Measurements from ENCODE around the gene DLG2. TPM values are rescaled to one million over a fixed set of nuclear protein-coding genes. Genes with fewer than 3 reads are reported as not detected.

The DLG2 gene
- total and polyA plus RNA-seq, 9 of the 15 experiments (the other 6 are each of a cell fraction or from before 2014, with no cell fraction given) = 0.52 to 1.6 (median 0.95) TPM

DNA sequence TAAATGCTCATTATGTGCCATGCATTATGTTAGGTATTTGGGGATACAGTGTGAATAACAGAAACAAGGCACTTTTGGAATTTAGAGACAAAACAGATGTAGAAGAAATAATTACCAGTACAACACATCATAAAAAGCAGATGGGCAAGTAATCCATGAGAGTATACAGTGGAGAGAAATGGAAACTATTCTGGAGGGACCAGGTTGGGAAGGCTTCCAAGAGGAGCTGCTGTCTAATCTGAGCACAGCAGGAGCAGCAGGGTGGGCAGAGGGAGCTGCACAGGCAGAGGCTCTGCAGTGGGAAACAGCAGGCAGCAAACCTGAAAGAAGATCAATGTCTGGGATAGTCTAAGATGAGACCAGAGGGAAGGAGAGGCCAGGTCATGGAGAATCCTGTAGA is 2072.3 kb downstream of the DLG2 start:
- no peaks in the 10 kb centered on the region for H4K20me1 ChIP-seq (replicated peaks; ENCODE audit: control insufficient read depth, insufficient read depth, low read length)
- intact Hi-C loops (cut with micrococcal nuclease) (no loop called here), in situ Hi-C loops (cut with MboI) (no loop called here)
- H3K4me1 ChIP-seq (replicated peaks in 1 of 2; ENCODE audit: control insufficient read depth in 2 of 2, insufficient read depth in 2 of 2, low read length in 2 of 2) = no peaks in the 10 kb centered on the region
- ChIA-PET POLR2A (no interaction called here), CTCF (ENCODE audit: low intra/inter-chr PET ratio) (no interaction called here)
- no peaks in the 10 kb centered on the region for H3K9me3 ChIP-seq (replicated peaks; ENCODE audit: control insufficient read depth, insufficient read depth, low read depth, low read length)
- H3K79me2 ChIP-seq (ENCODE audit: control insufficient read depth, insufficient read depth, low read length) = no peaks in the 10 kb centered on the region
- H3K4me2 ChIP-seq (ENCODE audit: insufficient read depth, low read length) = no peak overlapping the region
- H3K4me3 ChIP-seq = no peak overlapping the region
- TF ChIP-seq ZNF146 (CRISPR knock-in tag; IDR thresholded peaks at IDR 0.05; ENCODE audit: unreplicated experiment) = no peak
- TF ChIP-seq FOXJ3 (CRISPR knock-in tag; IDR thresholded peaks at IDR 0.05) = no peak
- no peak for TF ChIP-seq ZNF232 (CRISPR knock-in tag; IDR thresholded peaks at IDR 0.05)
- TF ChIP-seq TBP (optimal IDR thresholded peaks at IDR 0.05; ENCODE audit: low read depth, low read length) = no peak
- FAIRE-seq (no peak), ATAC-seq (no peak), DNase-seq (ENCODE audit: extremely low read depth in 1 of 4, low spot score in 3 of 4) (no peak)
- no TSS peak for BruUV-seq (replicated peaks)
- no peaks in the 10 kb centered on the region for H3K36me3 ChIP-seq (ENCODE audit: control insufficient read depth, insufficient read depth, low read length)
- H3K27ac ChIP-seq (ENCODE audit: extremely low read depth, low read depth, low read length) = no peak overlapping the region
- no peaks in the 10 kb centered on the region for H3K9me1 ChIP-seq (ENCODE audit: control insufficient read depth, insufficient read depth, low read length)
- H3K9ac ChIP-seq (ENCODE audit: insufficient read depth in 1 of 2, low read depth in 2 of 2, low read length in 2 of 2) = no peak overlapping the region
- H3K27me3 ChIP-seq (ENCODE audit: control insufficient read depth in 2 of 2, insufficient read depth in 2 of 2, low read length in 2 of 2) = no peaks in the 10 kb centered on the region
- H2AFZ ChIP-seq (ENCODE audit: low read depth, low read length) = no peak overlapping the region

DNA sequence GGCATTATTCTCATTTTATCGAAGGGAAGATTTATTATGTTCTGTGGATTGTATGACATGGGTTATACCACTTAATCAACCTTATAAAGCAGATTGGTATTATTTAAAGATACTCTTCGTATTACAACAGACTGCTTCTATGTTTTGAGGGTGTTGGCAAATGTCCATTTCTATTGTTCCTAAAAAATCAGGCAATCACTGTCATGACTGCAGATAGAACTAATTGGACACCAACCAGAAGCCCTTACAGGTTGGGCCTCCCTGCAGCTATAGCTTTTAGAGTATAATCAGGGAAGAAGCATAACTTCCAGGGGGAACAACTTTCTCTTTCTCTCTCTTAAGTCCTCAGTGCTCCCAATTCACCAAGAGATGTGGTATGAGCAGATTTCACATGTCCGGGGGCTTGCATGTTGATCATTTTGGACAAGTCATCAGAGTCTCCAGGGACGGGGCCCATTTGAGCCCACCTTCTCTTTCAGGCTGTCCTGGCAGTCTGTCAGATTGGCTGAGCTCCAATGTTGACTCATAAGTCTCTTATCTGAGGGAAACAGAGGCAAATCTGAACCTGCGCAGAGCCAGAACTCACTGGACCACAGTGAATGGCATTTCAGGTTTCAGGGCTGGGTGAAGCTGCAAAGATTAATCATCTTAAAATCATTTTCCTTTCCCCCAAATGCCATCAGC is 2077.0 kb downstream of the DLG2 start:
- 5% methylated on average over 5 of the region's 5 CpGs for WGBS (ENCODE audit: insufficient coverage, low coverage, missing lambda C conversion rate)
- ATAC-seq = no peak
- Histone ChIP-seq H3K79me2 (ENCODE audit: control insufficient read depth, insufficient read depth, low read length) (no peaks in the 10 kb centered on the region), H3K4me2 (ENCODE audit: insufficient read depth, low read length) (no peak overlapping the region), H3K27ac (ENCODE audit: extremely low read depth, low read depth, low read length) (no peak overlapping the region), H4K20me1 (replicated peaks; ENCODE audit: control insufficient read depth, insufficient read depth, low read length) (no peaks in the 10 kb centered on the region), H3K4me1 (replicated peaks in 1 of 2; ENCODE audit: control insufficient read depth in 2 of 2, insufficient read depth in 2 of 2, low read length in 2 of 2) (no peaks in the 10 kb centered on the region), H2AFZ (ENCODE audit: low read depth, low read length) (no peak overlapping the region), H3K27me3 (ENCODE audit: control insufficient read depth in 2 of 2, insufficient read depth in 2 of 2, low read length in 2 of 2) (no peaks in the 10 kb centered on the region), H3K9me3 (replicated peaks; ENCODE audit: control insufficient read depth, insufficient read depth, low read depth, low read length) (no peaks in the 10 kb centered on the region), H3K9ac (ENCODE audit: insufficient read depth in 1 of 2, low read depth in 2 of 2, low read length in 2 of 2) (no peak overlapping the region), H3K4me3 (no peak overlapping the region), H3K36me3 (ENCODE audit: control insufficient read depth, insufficient read depth, low read length) (no peaks in the 10 kb centered on the region), H3K9me1 (ENCODE audit: control insufficient read depth, insufficient read depth, low read length) (no peaks in the 10 kb centered on the region)
- FAIRE-seq = no peak
- in situ Hi-C loops (cut with MboI) = no loop called here
- peak in 1 of 4 experiments; percentile 6 for DNase-seq (ENCODE audit: extremely low read depth in 1 of 4, low spot score in 3 of 4)
- intact Hi-C loops (cut with micrococcal nuclease) = no loop called here
- POLR2A ChIA-PET = no interaction called here
- BruUV-seq (replicated peaks) = no TSS peak
- CTCF ChIA-PET (ENCODE audit: low intra/inter-chr PET ratio) = no interaction called here
- peak; percentile 29; the same call in 1 of the 2 replicates for TF ChIP-seq CBFA2T3 (IDR thresholded peaks at IDR 0.05)
- no peak for TF ChIP-seq JUNB (CRISPR knock-in tag; conservative IDR thresholded peaks at IDR 0.05)
- TF ChIP-seq GATA2 (CRISPR knock-in tag; IDR thresholded peaks at IDR 0.05) = no peak
- TF ChIP-seq, protein P1, sequence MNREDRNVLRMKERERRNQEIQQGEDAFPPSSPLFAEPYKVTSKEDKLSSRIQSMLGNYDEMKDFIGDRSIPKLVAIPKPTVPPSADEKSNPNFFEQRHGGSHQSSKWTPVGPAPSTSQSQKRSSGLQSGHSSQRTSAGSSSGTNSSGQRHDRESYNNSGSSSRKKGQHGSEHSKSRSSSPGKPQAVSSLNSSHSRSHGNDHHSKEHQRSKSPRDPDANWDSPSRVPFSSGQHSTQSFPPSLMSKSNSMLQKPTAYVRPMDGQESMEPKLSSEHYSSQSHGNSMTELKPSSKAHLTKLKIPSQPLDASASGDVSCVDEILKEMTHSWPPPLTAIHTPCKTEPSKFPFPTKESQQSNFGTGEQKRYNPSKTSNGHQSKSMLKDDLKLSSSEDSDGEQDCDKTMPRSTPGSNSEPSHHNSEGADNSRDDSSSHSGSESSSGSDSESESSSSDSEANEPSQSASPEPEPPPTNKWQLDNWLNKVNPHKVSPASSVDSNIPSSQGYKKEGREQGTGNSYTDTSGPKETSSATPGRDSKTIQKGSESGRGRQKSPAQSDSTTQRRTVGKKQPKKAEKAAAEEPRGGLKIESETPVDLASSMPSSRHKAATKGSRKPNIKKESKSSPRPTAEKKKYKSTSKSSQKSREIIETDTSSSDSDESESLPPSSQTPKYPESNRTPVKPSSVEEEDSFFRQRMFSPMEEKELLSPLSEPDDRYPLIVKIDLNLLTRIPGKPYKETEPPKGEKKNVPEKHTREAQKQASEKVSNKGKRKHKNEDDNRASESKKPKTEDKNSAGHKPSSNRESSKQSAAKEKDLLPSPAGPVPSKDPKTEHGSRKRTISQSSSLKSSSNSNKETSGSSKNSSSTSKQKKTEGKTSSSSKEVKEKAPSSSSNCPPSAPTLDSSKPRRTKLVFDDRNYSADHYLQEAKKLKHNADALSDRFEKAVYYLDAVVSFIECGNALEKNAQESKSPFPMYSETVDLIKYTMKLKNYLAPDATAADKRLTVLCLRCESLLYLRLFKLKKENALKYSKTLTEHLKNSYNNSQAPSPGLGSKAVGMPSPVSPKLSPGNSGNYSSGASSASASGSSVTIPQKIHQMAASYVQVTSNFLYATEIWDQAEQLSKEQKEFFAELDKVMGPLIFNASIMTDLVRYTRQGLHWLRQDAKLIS (CRISPR knock-in tag; IDR thresholded peaks at IDR 0.05) = no peak
- TF ChIP-seq JUN (IDR thresholded peaks at IDR 0.05; ENCODE audit: borderline replicate concordance, low read depth, low read length) = no peak
- TF ChIP-seq JUN (CRISPR knock-in tag; IDR thresholded peaks at IDR 0.05; ENCODE audit: borderline replicate concordance) = no peak
- no peak for TF ChIP-seq POLR2AphosphoS2 (IDR thresholded peaks at IDR 0.05; ENCODE audit: low read length)
- no peak for TF ChIP-seq HDAC8 (tag; IDR thresholded peaks at IDR 0.05)
- 0 out of 2 replicates have a peak, but pooled peaks have one; percentile 13 for TF ChIP-seq NFIC (IDR thresholded peaks at IDR 0.05)

Data from K562 (cell line).